Measurements from ENCODE around the gene S100A14.
A peak's percentile ranks its signal among the peaks of the same experiment; 100 is the strongest.

S100A14 gene

DNA sequence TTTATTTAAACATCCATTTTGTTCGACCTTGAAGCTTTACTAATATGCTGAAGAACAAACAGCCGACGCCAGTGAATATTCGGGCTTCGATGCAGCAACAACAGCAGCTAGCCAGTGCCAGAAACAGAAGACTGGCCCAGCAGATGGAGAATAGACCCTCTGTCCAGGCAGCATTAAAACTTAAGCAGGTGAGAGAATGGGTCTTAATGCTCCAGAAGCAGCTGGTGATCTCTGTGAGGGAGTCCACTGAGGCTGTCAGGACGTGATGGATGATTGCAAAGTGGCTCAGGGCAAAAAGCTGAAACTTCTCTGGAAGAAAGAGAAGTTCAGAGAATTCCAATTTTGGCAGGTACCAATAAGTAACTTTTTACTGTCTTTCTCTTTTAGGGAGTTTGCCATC is 22.1 kb upstream of the S100A14 start:
- DNase-seq = no peak

DNA sequence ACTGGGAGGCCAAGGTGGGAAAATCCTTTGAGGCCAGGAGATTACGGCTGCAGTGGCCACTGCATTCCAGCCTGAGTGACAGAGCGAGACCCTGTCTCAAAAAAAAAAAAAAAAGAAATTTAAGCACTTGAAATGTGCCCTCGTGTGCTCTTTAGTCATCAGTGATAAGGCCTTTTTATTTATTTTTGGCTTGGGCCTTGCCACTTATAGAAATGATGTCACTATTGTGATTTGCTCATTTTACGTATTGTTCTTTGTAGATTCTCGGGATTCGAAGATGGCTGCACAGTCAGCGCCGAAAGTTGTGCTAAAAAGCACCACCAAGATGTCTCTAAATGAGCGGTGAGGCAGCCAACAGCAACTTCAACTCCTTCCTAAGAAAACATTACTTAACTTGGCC is 20.2 kb upstream of the S100A14 start:
- DNase-seq = no peak

DNA sequence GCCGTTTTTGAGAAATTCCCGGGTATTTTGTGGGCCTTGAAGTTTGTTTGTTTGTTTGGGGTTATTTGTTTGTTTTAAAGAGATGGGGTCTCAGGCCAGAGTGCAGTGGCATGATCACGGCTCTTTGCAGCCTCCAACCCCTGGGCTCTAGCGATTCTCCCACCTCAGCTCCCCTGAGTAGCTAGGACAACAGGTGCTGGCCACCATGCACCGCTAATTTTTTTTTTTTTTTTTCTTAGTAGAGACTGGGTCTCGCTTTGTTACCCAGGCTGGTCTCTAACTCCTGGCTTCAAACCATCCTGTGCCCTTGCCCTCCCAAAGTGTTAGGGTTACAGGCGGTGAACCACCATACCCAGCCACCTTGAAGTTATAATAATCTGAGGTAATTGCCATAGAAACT is 19.7 kb upstream of the S100A14 start:
- no peak for DNase-seq

DNA sequence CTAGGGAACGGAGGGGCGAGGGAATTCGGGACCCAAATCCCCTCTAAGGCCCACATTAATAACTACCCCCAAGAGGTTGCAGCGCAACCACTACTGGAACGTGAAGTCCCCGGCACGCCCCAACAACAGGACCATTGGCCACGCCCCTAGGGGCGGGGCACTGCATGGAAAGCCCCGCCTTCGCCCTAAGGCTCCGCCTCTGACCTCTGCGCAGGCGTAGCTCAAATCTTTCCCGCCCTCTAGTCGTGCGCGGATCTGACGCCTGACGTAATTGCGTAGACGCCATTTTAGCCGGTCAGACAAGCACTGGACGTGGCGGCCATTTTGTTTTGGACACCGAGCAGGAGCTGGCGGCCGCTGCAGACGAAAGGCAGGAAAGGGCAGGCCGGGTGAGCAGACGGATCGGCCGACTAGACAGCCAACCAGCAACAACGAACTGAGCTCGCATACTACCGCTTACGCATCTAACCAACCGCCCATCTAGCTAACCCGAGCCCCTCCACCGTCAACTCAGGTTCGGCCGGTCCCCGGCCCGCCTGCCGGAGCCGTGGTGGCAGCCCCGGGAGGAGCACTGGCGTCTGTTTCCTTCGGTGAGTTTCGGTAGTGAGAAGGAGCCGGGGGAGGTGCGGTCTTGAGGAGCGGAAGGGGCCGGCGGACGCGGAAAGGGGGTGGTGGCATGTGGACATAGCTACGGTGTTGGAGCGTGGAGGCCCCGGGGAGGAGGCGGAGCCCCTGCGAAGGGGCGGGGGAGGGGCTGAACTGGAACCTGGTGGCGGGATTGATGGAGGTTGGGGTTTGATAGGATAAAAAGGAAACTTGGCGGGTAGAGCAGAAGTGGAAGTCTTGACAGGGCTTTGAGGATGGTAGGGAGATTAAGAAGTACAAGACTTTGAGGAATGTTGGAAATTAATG is 17.9 kb upstream of the S100A14 start, which contains the start of gene CHTOP:
Gene CHTOP, plus strand, starts transcription at position 313 of the 912 bp plus-strand sequence. CDS start 2,523 bp downstream, outside the sequence.
- peak; percentile 98 for DNase-seq

DNA sequence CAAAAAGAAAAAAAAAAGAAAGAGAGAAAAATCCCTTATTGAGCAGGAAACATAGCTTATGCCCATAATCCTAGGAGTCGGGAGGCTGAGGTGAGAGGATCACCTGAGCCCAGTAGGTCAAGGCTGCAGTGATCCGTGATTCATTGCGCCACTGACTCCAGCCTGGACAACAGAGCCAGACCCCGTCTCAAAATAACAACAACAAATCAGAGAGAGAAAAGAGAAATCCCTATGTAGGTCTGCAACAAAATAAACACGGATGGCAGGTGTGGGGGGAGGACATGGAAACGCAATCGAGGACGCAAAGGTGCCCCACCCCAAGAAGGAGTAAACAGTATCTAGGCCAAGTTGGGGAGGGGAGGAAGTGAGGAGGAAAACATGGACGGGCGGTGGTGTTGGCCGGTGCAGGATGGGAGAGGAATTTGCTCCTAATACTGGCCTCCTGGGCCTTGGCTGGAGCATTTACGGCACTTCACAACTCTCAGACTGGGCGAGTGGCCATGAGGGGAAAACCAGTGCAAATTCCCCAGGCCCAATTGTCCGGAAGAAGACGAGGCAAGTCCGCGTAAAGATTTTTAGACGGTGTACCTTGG is 17.1 kb upstream of the S100A14 start:
- DNase-seq = no peak

DNA sequence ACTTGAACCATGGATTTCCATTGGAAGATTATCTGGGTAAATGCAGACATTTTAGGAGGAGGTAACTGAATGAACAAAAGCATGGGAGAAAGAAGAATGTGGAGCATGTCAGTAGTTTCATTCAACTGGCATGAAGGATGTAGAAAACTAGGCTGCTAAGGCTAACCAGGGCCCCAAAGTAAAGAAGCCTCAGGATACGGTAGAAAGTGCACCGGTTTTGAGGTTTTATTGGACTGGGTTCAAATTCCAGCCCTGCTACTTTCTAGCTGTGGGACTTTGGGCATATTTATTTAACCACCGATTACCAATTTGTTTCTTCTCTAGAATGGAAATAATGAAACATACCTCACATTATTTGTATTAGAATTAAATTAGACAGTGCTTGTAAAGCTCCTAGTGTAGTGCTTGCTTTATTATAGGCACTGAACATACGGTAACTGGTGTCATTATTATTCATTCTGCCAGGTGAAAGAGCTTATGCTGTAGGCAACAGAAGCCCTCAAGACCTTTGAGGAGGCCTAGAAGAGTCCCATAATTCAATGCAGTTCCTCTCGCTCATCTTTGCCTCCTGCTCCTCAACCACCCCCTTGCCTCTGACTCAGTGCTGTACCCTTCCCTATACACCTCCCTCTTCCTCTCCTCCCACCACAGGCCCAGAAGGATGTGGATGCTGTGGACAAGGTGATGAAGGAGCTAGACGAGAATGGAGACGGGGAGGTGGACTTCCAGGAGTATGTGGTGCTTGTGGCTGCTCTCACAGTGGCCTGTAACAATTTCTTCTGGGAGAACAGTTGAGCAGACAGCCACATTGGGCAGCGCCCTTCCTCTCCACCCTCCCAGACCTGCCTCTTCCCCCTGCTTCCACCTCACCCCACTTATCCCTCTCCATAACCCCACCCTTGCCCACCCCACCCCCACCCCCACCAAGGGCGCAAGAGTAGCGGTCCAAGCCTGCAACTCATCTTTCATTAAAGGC is 15.2 kb upstream of the S100A14 start:
- no peak for DNase-seq

DNA sequence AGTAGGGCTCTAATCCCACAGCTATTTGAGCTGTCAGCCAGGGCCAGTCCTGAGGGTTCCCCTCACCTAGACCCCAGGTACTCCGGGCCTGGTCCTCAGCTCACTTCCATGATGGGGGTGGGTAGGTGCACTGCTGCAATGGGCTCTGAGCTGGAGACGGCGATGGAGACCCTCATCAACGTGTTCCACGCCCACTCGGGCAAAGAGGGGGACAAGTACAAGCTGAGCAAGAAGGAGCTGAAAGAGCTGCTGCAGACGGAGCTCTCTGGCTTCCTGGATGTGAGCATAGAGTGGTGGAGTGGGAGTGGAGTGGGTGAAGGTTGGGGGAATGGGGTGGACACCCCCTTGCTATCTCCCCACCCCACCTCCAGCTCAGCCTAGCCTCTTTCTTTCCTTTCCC is 14.3 kb upstream of the S100A14 start:
- no peak for DNase-seq

DNA sequence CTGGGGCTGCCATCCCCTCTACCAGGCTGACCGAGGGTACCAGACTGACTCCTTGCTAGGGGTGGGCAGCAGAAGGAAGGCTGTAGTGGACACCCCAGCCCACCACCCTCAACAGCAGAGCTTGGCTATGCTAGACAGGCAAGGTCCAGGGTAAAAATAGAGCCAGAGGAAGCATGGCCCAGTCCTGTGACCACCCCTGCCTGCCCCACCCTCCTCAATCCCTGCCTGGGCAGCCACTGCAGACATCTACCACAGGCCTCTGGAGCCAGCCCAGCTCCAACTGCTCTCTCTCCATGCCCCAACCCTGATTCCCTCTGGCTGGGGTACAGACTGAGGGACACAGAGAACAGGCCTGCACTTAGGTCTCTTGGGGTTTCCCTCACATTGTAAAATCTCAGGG is 13.8 kb upstream of the S100A14 start:
- DNase-seq = no peak

DNA sequence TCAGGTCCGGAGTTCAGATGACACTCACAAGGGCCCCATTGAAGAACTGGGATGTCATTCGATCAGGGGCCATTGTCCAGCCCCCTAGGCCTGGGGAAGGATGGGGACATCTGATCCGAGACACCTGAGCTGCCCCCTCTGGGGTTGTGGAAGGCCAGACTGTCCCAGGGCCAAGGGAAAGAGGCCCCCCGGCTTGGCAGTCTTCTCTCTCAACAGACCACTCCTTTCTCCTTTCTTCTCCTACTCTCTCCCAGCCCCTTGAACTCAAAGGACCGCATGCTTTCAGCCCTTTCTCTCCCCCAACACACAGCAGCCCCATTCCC is 13.2 kb upstream of the S100A14 start:
- no peak for DNase-seq

DNA sequence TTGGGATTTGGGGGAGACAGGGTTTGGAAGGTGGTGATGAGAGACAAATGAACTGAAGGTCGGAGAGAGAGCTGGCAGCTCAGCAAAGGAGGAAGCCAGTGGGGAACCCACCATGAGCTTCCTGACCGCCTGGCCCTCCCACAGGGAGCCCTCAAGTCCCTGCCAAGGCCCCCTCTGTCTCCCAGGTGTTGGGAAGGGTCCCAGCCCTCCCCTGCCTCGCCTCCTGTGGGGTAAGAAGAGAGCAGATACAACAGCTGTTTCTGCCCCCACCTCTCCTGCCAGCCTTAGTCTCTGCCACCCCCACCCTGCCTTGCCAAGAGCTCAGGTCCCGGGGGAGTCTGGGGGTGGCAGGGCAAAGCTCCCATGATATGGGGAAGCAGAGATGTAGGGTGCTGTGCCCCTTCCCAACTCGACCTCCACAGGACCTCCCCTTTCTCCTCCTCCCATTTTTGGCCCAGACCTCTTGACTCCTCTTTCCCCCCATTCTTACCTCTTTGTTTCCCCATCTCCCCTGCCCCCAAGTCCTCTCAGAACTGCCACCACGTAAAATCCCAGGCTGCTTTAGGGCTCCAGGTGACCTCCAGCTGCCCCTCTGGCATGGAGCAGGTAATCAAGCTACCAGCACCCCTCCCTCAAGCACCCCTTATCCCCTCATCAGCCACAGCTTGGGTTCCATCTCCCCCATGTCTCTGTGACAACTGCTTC is 12.7 kb upstream of the S100A14 start:
- no peak for DNase-seq

DNA sequence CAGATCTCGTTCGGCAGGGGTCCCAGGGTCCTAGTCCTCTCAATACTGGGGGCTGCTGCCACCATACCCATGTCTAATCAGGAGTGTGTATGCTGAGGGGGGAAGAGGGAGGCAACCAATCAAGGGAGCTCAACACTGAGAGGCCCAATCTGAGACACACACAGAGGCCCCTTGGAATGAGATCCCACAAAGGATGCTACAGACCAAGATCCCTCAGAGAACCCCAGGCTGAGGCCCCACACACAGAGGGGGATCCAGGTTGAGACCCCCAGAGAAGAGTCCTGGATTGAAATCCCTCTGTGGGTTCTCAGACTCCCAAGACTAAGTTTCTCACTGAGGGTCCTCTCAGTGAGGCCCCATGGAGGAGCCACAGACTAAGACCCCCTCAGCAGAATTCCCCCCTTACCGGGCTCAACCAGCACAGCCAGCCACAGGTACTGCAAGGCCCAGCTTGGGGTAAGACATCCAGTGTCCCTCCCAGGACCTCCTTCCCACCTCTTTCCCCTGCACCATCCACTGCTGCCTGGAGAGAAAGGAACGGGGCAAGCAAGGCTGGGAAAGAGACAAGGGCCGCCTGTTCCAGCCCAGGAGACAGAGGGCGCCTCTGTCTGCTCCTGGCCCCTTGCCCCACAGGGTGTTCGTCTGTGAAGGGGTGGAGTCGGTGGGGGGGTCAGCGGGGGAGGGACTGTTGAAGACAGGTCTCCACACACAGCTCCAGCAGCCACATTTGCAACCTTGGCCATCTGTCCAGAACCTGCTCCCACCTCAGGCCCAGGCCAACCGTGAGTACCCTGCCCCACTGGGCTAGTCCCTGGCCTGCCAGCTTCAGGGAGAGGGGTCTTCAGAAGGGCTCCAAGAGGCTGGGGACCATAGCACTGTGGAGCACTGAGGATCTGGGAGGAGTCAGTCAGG is 11.8 kb upstream of the S100A14 start, which contains the start of gene S100A1:
Gene S100A1, plus strand, starts transcription at position 720 of the 912 bp plus-strand sequence. CDS start 2,088 bp downstream, outside the sequence.
- no peak for DNase-seq

DNA sequence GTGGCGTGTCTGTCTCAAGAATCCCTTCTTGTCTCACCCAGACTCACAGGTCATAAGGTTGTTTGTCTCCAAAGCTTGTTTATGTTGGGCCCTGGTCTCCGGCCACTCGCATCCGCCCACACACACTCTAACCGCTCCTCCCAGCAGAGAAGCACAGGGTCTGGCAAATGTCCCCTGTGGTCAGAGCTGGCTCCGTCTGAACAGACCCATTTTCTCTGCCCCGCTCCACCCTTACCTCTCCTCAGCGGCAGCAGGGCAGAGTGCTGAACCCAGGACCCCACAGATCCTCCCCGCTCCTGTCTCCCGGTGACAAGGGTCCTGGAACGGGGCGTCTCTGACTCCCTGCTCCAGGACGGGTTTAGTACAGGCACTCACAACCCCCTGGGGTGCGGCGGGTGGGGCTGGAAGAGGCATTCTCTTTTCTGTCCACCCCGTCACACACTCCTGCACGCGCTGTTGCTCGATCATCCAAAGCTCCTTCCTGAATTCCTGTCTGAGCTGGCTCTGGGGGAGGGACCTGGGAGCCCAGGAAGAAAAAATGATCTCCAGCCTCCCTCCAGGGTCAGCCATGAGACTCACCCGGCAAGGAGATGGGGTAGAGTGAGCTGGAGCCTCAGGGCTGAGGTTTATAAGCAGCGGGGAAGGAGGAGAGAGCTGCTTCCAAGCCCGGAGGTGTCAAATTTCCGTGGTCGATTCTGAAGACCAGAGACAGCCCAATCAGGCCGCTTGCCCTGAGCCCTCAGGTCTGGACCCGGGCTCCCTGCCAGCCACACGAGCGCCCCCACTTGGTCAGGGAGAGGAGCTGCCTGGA is 11.0 kb upstream of the S100A14 start, which contains the start of gene S100A13:
Gene S100A13, minus strand, starts transcription at position 602 of the 811 bp plus-strand sequence. CDS start 1,033 bp downstream, outside the sequence.
- DNase-seq = peak; percentile 91

DNA sequence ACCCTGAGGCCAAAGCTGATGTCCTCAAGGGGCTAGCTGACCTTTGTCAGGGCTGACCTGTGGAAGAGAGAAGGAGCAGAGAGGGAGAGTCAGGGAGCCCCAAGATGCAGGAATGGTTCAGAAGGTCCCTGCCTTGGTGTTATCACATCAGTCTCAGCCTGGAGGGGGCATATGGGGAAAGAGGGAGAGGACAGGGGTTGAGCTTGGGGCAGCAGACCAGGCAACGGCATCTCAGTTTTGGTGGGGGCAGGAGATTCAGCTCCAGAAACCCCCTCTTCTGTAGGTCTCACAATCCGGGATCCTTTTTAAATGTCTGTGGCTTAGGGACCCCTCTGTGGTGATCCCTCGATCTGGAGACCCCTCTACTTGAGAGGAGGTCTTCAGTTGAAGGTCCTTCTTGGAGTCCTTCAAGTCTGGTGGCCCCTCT is 10.4 kb upstream of the S100A14 start:
- DNase-seq = no peak

DNA sequence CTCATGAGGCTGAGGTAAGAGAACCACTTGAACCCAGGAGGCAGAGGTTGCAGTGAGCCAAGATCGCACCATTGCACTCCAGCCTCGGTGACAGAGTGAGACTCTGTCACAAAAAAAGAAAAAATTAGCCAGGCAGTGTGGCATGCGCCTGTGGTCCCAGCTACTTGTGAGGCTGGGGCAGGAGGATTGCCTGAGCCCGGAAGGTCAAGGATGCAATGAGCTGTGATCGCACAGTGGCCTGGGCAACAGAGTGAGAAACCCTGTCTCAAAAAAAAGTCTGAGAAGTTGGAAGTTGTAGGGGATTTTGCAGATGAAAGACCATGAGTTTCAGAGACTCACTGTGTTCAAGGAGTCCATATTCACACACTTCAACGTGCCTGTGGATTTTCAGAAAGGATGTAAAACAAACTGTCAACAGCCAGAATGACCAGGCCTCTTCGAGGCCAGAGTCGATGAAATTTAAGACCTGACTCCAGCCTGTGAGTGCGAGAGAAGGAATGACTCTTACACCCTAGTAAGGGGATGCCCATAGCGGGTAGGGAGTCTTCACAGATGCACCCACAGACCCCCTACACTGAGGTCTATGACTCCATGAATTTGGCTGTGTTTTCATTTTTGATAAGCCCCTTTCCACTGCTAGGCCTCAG is 9.0 kb upstream of the S100A14 start:
- no peak for DNase-seq

DNA sequence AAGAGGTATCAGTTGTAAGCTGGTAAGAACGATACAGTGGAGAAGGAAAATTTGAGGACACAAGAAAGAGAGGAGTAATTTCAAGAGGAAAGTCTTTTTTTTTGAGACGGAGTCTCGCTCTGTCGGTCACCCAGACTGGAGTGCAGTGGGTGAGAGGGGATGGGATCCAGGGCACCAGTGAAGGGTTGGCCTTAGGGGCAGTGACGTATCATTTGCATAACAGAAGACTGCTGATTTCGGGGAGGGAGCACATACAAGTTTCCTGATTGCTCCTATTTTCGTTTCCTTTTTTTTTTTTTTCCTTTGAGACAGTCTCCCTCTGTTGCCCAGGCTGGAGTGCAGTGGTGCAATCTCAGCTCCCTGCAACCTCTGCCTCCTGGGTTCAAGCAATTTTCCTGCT is 7.0 kb upstream of the S100A14 start:
- no peak for DNase-seq

DNA sequence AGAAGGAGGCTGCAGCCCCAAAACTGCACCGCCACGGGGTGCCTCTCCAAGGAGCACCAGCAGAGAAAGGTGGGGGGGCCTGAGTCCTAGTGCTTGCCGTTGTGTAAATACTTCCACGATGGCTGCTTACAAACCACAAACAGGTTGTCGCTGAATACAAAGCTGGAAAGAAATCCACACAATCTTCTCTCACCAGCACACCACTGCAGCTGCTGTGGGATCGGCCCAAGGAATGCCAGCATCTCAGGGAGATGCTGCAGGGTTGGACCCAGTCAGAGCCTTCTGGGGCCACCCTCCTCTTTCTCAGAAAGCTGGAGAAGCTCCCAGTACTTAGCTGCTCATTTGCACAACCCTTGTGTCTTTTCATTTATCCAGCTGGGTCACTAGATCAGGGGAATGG is 3.0 kb upstream of the S100A14 start:
- DNase-seq = no peak

DNA sequence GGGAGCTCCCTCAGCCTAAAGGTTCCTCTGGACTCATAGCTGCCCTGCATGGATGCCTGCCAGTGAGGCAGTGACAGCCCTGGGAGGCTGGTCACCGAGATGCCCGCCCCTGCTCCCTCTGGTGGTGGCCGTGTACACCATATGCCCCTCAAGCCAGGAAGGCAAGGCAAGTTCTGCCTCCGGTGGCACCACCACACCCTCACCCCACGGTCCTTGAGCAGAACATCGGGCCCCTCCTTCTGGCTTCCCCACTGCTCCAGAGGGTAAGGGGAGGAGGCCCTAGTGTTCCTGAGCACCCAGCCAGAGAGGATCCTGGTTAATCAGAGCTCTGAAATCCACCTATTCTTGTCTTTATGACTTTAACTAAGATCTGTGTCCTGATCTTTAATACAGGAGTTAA is 1.5 kb upstream of the S100A14 start:
- peak; percentile 74 for DNase-seq

DNA sequence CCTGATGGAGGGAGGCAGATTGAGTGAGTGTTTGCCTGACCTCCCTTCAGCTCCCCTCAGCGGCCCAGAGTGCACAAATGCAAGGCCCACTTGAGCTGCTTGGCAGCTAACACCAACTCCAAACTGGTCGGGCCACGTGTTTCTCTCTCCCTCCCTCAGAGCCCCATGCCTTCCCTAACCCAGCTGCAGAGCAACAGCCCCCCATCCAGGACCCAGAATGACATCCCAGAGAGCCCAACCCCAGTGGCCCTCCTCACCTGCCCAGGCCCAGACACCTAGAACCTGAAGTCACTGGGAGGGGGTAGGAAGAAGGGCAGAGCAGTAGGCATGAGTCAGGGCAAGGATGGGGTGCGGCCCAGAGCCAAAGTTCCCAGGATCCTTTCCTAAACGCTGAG is 789 bp upstream of the S100A14 start:
- no peak for DNase-seq

DNA sequence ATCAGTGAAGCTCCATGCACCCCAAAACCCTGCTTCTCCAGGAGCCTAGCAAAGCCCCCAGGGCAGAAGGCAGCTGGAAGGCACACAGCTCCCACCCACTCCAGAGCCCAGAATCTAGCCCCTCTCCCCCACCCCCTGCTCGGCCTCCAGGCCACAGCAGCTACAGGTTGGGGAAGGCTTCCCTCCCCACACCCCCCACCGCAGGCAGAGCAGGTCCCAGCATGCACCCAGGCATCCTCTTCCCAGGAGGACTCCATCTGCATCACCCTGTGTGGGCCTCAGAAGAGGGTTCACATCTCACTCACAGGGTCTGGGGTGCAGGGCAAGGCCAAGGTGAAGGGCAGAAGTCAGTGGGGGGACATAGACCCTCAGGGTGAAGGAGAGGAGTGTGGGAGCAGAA is 719 bp downstream of the S100A14 start:
- no peak for DNase-seq

DNA sequence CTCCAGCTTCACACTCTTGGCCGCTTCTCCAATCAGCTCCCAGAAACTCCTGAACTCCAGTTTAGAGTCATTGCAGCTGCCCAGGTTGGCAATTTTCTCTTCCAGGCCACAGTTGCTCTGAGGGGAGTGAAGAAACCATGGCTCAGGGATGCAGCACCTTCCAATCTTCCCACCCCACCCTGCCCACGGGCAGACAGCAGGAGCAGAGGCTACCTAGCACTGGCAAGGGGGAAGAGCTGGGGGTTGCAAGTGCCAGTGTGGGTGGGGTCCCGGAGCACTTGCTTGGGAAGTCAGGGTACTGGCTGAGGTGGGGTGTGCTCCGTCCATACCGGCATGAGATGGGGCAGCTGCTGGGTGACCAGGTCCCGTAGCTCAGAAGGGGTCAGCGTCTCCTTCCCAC is 1.2 kb downstream of the S100A14 start:
- DNase-seq = no peak
